Nephron progenitor cell (in vitro differentiated cells): ENCODE results near the gene TSTD1.
A peak's percentile ranks its signal among the peaks of the same experiment; 100 is the strongest.
"Not testable (repeated sequence)": the region's sequence is repeated elsewhere in the genome, so short reads cannot be mapped to it uniquely, and the experiment has no call there.

ENCODE experiments used
- DNase-seq: peaks from one replicate; pipeline ENCODE4 v3.0.0; 2021
- H3K27ac Mint-ChIP-seq: 2 replicates; pipeline ENCODE4 v1.8.0; 2021; ENCODE audit warnings: mild to moderate bottlenecking, moderate library complexity, mixed read lengths
- H3K27me3 Mint-ChIP-seq: 2 replicates; pipeline ENCODE4 v1.8.0; 2021; ENCODE audit warnings: mild to moderate bottlenecking, low read depth, mixed read lengths; ENCODE audit not compliant: poor library complexity
- H3K36me3 Mint-ChIP-seq: 2 replicates; pipeline ENCODE4 v1.8.0; 2021; ENCODE audit warnings: low read depth, mixed read lengths
- H3K4me1 Mint-ChIP-seq: 2 replicates; pipeline ENCODE4 v1.8.0; 2021; ENCODE audit warnings: mixed read lengths
- H3K4me3 Mint-ChIP-seq: 2 replicates; pipeline ENCODE4 v1.8.0; 2021; ENCODE audit warnings: mild to moderate bottlenecking, moderate library complexity, mixed read lengths
- H3K9me3 Mint-ChIP-seq: 2 replicates; pipeline ENCODE4 v1.8.0; 2021; ENCODE audit warnings: mild to moderate bottlenecking, moderate library complexity, mixed read lengths
- CTCF ChIP-seq: fragments of 200-600 bp; sonication (generic); IDR thresholded peaks from 2 replicates; pipeline ENCODE4 v1.5.0; 2021; ENCODE audit warnings: antibody characterized with exemption

The TSTD1 gene

GRCh38 chr1:161021970-161022353, 16.8 kb downstream of the TSTD1 start:
- TF ChIP-seq CTCF, result no peak
- Mint-ChIP-seq H3K4me3 (peak overlapping the region; percentile 83), H3K27me3 (peaks cover 49% of the 10 kb centered on the region), H3K36me3 (peaks cover 3% of the 10 kb centered on the region), H3K4me1 (peaks cover 20% of the 10 kb centered on the region), H3K27ac (no peak overlapping the region), H3K9me3 (peaks cover 1% of the 10 kb centered on the region)
- DNase-seq, result no peak

- Mint-ChIP-seq H3K9me3 (no peaks in the 10 kb centered on the region), H3K27ac (no peak overlapping the region), H3K27me3 (peaks cover 49% of the 10 kb centered on the region), H3K36me3 (no peaks in the 10 kb centered on the region), H3K4me1 (peaks cover 20% of the 10 kb centered on the region), H3K4me3 (peak overlapping the region; percentile 83)
- DNase-seq, result peak; percentile 82
- TF ChIP-seq CTCF, result no peak
These were observed 17.4 kb downstream of the TSTD1 start for GRCh38 chr1:161021165-161021969.

GRCh38 chr1:161020509-161021164, 18.1 kb downstream of the TSTD1 start, which contains the start of gene F11R:
Gene F11R, minus strand, starts transcription at chr1:161021152. Its CDS starts 79 bp downstream, at chr1:161021073.
- H3K27me3 Mint-ChIP-seq, result peaks cover 49% of the 10 kb centered on the region

GRCh38 chr1:161019751-161020495, 18.8 kb downstream of the TSTD1 start:
- H3K36me3 Mint-ChIP-seq, result no peaks in the 10 kb centered on the region
- H3K4me1 Mint-ChIP-seq, result peaks cover 20% of the 10 kb centered on the region
- no peak for TF ChIP-seq CTCF
- peak overlapping the region; percentile 83 for H3K4me3 Mint-ChIP-seq
- H3K27me3 Mint-ChIP-seq, result peaks cover 49% of the 10 kb centered on the region
- DNase-seq, result no peak
- H3K9me3 Mint-ChIP-seq, result no peaks in the 10 kb centered on the region
- H3K27ac Mint-ChIP-seq, result no peak overlapping the region

More at GRCh38 chr1:161020509-161021164, 18.1 kb downstream of the TSTD1 start, which contains the start of gene F11R:
- Mint-ChIP-seq H3K9me3 (no peaks in the 10 kb centered on the region), H3K4me3 (peak within 1 kb of the TSS; percentile 83), H3K36me3 (no peaks in the 10 kb centered on the region), H3K4me1 (peaks cover 20% of the 10 kb centered on the region), H3K27ac (no peak within 1 kb of the TSS)
- DNase-seq, result peak; percentile 63
- no peak for TF ChIP-seq CTCF

- DNase-seq, H3K9me3 Mint-ChIP-seq, H3K36me3 Mint-ChIP-seq, H3K27ac Mint-ChIP-seq: not testable (repeated sequence)
- Mint-ChIP-seq H3K4me1 (peaks cover 21% of the 10 kb centered on the region), H3K27me3 (peaks cover 49% of the 10 kb centered on the region), H3K4me3 (peak overlapping the region; percentile 83)
These were observed 19.6 kb downstream of the TSTD1 start for GRCh38 chr1:161019111-161019660.

- no peak for DNase-seq
- no peaks in the 10 kb centered on the region for H3K9me3 Mint-ChIP-seq
- no peak overlapping the region for H3K4me3 Mint-ChIP-seq
- H3K36me3 Mint-ChIP-seq, result no peaks in the 10 kb centered on the region
- TF ChIP-seq CTCF, result no peak
- H3K27ac Mint-ChIP-seq, result no peak overlapping the region
- peaks cover 27% of the 10 kb centered on the region for H3K4me1 Mint-ChIP-seq
- H3K27me3 Mint-ChIP-seq, result peaks cover 49% of the 10 kb centered on the region
These were observed 20.2 kb downstream of the TSTD1 start for GRCh38 chr1:161018631-161018930.
